Prostate gland (tissue), 2 donors: ENCODE data around the gene TENT5A. TPM values are rescaled to one million over a fixed set of nuclear protein-coding genes. Genes with fewer than 3 reads are reported as not detected.

Source experiments
- DNase-seq: peaks from one replicate; pipeline ENCODE4 v3.0.0-alpha.2; 2019; ENCODE audit warnings: low spot score
- H3K27ac ChIP-seq, 2 donors: fragments of 200-600 bp; sonication (generic); 2 replicates each; pipeline ENCODE4 v1.5.1; 2017 to 2019
- H3K27me3 ChIP-seq: fragments of 200-600 bp; sonication (generic); replicated peaks from 2 replicates; pipeline ENCODE4 v1.5.1; 2019; ENCODE audit not compliant: insufficient read depth
- H3K36me3 ChIP-seq, 2 donors: fragments of 200-600 bp; sonication (generic); 1 replicate in 1 of 2; 2 replicates in 1 of 2; pipeline versions ENCODE4 v1.5.1 to v1.8.1; 2017 to 2019
- H3K4me1 ChIP-seq: fragments of 200-600 bp; sonication (generic); replicated peaks from 2 replicates; pipeline ENCODE4 v1.5.1; 2019
- H3K4me3 ChIP-seq, 2 donors: fragments of 200-600 bp; sonication (generic); 2 replicates each; pipeline ENCODE4 v1.5.1; 2017 to 2019
- H3K9me3 ChIP-seq: fragments of 200-600 bp; sonication (generic); 2 replicates; pipeline ENCODE4 v1.5.1; 2017
- POLR2A ChIP-seq: fragments of 450-650 bp; IDR thresholded peaks from one replicate; pipeline ENCODE4 v1.6.1; 2016; ENCODE audit warnings: antibody characterized with exemption, mild to moderate bottlenecking
- POLR2AphosphoS5 ChIP-seq: sonication (generic); formaldehyde crosslinking; IDR thresholded peaks from one replicate; pipeline ENCODE4 v1.6.1; 2017; ENCODE audit warnings: antibody characterized with exemption
- WGBS: methylation state at CpG from one replicate; pipeline ENCODE4 v1.1.5; 2018; 5-methylcytosine and 5-hydroxymethylcytosine counted together
- intact Hi-C: fragments of 100-400 bp; cut with DNase I; formaldehyde crosslinking; loops from one replicate; pipeline ENCODE4 v1.14.2; 2022
- total RNA-seq, 2 donors: library from RNA; depleted of rRNA; stranded (reverse); fragments of >200 nt; gene quantifications; one replicate each; pipeline ENCODE4 v1.1.0, GENCODE V29; 2016
- TF ChIP-seq, protein P1 (sequence below), 4 experiments: fragments of 200-600 bp in 2 of 4; fragments of 450-650 bp in 2 of 4; sonication (generic) in 2 of 4; IDR thresholded peaks; 1 replicate in 3 of 4; 2 replicates in 1 of 4; pipeline ENCODE4 v1.5.1; 2016 to 2019; ENCODE audit warnings: antibody characterized with exemption in 4 of 4, mild to moderate bottlenecking in 2 of 4, moderate library complexity in 2 of 4

The TENT5A gene
- total RNA-seq, 2 donors from 2014 or later: 11.9 to 12.0 TPM

DNA sequence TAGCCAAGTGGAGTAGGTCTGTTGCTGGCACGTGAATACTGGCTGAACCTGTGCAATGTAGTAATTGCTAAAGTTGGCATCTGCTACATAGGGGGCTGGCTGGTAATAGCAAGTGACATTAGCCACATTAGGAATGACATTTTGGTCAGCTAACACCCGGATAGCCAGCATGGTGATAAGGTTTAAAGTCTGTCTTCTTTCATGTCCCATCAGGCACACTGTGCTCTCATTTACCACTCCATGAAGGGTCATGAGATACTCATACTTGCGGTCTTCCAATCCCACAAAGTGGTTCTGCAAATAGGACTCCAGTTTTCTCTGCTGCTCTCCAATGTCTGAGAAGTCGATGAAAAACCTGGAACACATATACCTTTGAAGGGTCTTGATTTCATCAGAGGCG lies 2.8 kb downstream of the TENT5A start:
- Histone ChIP-seq H3K9me3 (no peaks in the 10 kb centered on the region), H3K27ac (no peak overlapping the region), H3K36me3 (no peaks in the 10 kb centered on the region), H3K27me3 (no peaks in the 10 kb centered on the region), H3K4me3 (peak overlapping the region; percentile 74 to 84), H3K4me1 (no peaks in the 10 kb centered on the region)
- intact Hi-C loops: loop anchor here (2.0 to 10.0 kb wide), 6 partner anchors 265 to 1619 kb away; no protein-coding TSS in a partner anchor
- TF ChIP-seq, protein P1, sequence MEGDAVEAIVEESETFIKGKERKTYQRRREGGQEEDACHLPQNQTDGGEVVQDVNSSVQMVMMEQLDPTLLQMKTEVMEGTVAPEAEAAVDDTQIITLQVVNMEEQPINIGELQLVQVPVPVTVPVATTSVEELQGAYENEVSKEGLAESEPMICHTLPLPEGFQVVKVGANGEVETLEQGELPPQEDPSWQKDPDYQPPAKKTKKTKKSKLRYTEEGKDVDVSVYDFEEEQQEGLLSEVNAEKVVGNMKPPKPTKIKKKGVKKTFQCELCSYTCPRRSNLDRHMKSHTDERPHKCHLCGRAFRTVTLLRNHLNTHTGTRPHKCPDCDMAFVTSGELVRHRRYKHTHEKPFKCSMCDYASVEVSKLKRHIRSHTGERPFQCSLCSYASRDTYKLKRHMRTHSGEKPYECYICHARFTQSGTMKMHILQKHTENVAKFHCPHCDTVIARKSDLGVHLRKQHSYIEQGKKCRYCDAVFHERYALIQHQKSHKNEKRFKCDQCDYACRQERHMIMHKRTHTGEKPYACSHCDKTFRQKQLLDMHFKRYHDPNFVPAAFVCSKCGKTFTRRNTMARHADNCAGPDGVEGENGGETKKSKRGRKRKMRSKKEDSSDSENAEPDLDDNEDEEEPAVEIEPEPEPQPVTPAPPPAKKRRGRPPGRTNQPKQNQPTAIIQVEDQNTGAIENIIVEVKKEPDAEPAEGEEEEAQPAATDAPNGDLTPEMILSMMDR (IDR thresholded peaks at IDR 0.05): no peak
- TF ChIP-seq POLR2AphosphoS5 (no peak), POLR2A (no peak)
- DNase-seq: no peak
- 63% methylated on average over 5 of the region's 5 CpGs for WGBS

DNA sequence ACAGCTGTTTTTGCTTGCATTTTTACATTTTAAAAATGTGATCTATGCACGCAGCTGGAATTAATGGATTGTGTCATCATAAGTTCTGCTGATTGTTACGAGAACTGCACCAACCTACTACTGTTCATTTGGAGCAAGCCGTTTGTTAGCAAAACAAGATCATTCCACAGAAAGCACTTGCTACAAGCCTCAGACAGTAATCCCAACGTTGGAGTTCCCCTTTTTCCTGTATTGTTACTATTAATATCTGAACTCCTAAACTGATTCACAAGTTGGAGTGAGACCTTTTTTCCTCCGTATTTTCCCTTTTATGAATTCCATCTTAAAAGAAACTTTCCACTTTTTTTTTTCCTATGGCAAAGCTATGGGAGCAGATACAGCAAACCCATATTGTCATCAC lies 3.5 kb downstream of the TENT5A start:
- H3K27me3 ChIP-seq: no peaks in the 10 kb centered on the region
- no peaks in the 10 kb centered on the region for H3K36me3 ChIP-seq
- TF ChIP-seq, protein P1 (IDR thresholded peaks at IDR 0.05): no peak
- TF ChIP-seq POLR2AphosphoS5: no peak
- TF ChIP-seq POLR2A: no peak
- H3K4me1 ChIP-seq: no peaks in the 10 kb centered on the region
- no peak for DNase-seq
- intact Hi-C loops: no loop called here
- no peak overlapping the region for H3K27ac ChIP-seq
- no peaks in the 10 kb centered on the region for H3K9me3 ChIP-seq
- 42% methylated on average over 5 of the region's 5 CpGs for WGBS
- no peak overlapping the region for H3K4me3 ChIP-seq

DNA sequence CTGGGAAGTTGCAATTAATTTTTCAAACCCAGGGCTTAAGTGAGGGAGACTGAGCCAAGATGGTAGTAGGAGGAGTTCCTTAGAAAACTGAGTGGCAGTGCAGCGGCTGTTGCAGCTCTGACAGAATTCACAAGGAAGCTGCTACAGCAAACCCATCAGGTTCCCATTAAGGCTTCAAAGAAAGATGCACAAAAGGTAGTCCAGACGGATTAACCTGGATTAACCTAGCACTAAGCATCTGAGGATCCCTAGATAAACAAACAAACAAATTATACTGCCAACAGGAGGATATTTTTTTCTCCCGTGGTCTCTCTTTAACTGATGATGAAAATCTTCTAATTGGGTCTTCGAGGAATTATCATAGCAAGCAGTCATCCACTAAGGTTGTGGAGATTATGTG lies 5.2 kb downstream of the TENT5A start:
- Histone ChIP-seq H3K4me3 (no peak overlapping the region), H3K36me3 (no peaks in the 10 kb centered on the region), H3K9me3 (no peaks in the 10 kb centered on the region), H3K27me3 (no peaks in the 10 kb centered on the region), H3K4me1 (no peaks in the 10 kb centered on the region), H3K27ac (no peak overlapping the region)
- DNase-seq: no peak
- TF ChIP-seq, protein P1 (IDR thresholded peaks at IDR 0.05): no peak
- TF ChIP-seq POLR2A: no peak
- no peak for TF ChIP-seq POLR2AphosphoS5
- intact Hi-C loops: no loop called here
- 69% methylated on average over 4 of the region's 4 CpGs for WGBS

DNA sequence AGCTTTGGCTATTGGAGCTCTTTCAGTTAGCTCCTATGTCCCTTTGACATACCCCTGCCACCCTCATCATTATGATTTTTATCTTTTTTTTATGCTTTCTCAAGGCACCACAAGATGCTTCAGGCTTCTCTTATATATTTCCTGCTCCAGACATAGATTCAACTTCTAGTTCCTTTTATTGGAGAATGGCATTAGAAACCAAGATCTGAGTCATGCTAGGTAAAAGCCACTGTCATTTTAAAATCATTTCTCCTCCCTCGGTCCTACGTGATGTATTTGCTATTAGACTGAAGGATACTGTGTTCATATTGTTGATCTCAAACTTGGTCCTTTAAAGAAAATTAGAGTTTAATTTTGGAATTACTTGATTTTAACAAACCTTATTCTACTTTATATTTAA lies 8.3 kb downstream of the TENT5A start:
- Histone ChIP-seq H3K27ac (no peak overlapping the region), H3K9me3 (no peaks in the 10 kb centered on the region), H3K36me3 (no peaks in the 10 kb centered on the region), H3K4me1 (no peaks in the 10 kb centered on the region), H3K4me3 (no peak overlapping the region), H3K27me3 (no peaks in the 10 kb centered on the region)
- TF ChIP-seq POLR2AphosphoS5 (no peak), POLR2A (no peak)
- TF ChIP-seq, protein P1 (IDR thresholded peaks at IDR 0.05): no peak
- no peak for DNase-seq
- intact Hi-C loops: no loop called here
- 59% methylated on average over 2 of the region's 2 CpGs for WGBS

DNA sequence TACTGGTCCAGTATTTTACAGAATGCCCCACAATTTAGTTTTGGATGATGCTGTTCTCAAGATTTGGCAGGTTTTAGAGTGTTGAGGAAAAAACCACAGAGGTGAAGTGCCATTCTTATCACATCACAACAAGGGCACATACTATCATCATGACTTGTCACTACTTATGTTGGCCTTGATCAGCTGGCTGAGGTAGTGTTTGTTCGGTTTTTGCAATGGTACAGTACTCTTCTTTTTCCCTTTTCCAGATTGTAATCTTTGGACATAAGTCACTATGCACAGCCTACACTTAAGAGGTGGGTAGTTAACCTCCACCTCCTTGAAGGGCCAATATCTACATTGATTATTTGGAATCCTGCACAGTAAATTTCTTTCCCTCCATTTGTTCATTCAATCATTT lies 8.8 kb downstream of the TENT5A start:
- no peak for TF ChIP-seq POLR2A
- TF ChIP-seq, protein P1 (IDR thresholded peaks at IDR 0.05): no peak
- no peak for TF ChIP-seq POLR2AphosphoS5
- no peaks in the 10 kb centered on the region for H3K9me3 ChIP-seq
- H3K4me1 ChIP-seq: no peaks in the 10 kb centered on the region
- 72% methylated on average over 1 of the region's 1 CpG for WGBS
- no peak overlapping the region for H3K4me3 ChIP-seq
- intact Hi-C loops: no loop called here
- no peaks in the 10 kb centered on the region for H3K27me3 ChIP-seq
- no peak for DNase-seq
- no peaks in the 10 kb centered on the region for H3K36me3 ChIP-seq
- no peak overlapping the region for H3K27ac ChIP-seq
